Measurements from ENCODE around the gene PPP2R2C.

PPP2R2C gene

GRCh38 chr4:6493658-6494304 lies 21.4 kb upstream of the PPP2R2C start:
- DNase-seq, result peak; percentile 10

GRCh38 chr4:6492861-6493657 lies 20.6 kb upstream of the PPP2R2C start:
- DNase-seq, result no peak

GRCh38 chr4:6492027-6492590 lies 19.7 kb upstream of the PPP2R2C start:
- no peak for DNase-seq

GRCh38 chr4:6491235-6491634 lies 18.8 kb upstream of the PPP2R2C start:
- no peak for DNase-seq

- no peak for DNase-seq
These were observed 17.5 kb upstream of the PPP2R2C start for GRCh38 chr4:6489927-6490326.

GRCh38 chr4:6487466-6487865 lies 15.1 kb upstream of the PPP2R2C start:
- no peak for DNase-seq

- DNase-seq, result no peak
These were observed 8.2 kb upstream of the PPP2R2C start for GRCh38 chr4:6480534-6481088.

- no peak for DNase-seq
These were observed 6.3 kb upstream of the PPP2R2C start for GRCh38 chr4:6478546-6479220.

- no peak for DNase-seq
These were observed 4.5 kb upstream of the PPP2R2C start for GRCh38 chr4:6476893-6477292.

GRCh38 chr4:6475492-6476020 lies 3.1 kb upstream of the PPP2R2C start:
- DNase-seq, result no peak

- no peak for DNase-seq
These were observed 2.5 kb upstream of the PPP2R2C start for GRCh38 chr4:6474705-6475457.

- no peak for DNase-seq
These were observed 1.7 kb upstream of the PPP2R2C start for GRCh38 chr4:6474053-6474568.

- no peak for DNase-seq
These were observed 1.0 kb upstream of the PPP2R2C start for GRCh38 chr4:6473264-6474052.

- no peak for DNase-seq
These were observed 417 bp downstream of the PPP2R2C start for GRCh38 chr4:6472008-6472386.

- no peak for DNase-seq
These were observed 957 bp downstream of the PPP2R2C start for GRCh38 chr4:6471307-6472007.

- DNase-seq, result peak; percentile 32
These were observed 1.7 kb downstream of the PPP2R2C start for GRCh38 chr4:6470502-6471306.

GRCh38 chr4:6469898-6470501 lies 2.4 kb downstream of the PPP2R2C start:
- no peak for DNase-seq

GRCh38 chr4:6469144-6469543 lies 3.3 kb downstream of the PPP2R2C start:
- DNase-seq, result no peak

GRCh38 chr4:6468376-6468775 lies 4.0 kb downstream of the PPP2R2C start:
- DNase-seq, result no peak

Data from COR-L47 (cell line).